K562 (cell line): ENCODE measurements around the gene CITED1. TPM values are rescaled to one million over a fixed set of nuclear protein-coding genes. Genes with fewer than 3 reads are reported as not detected.

ENCODE experiments used
- ARID3B ChIP-seq: fragments of 250-450 bp; sonication (Bioruptor Pico); IDR thresholded peaks from 2 replicates; pipeline ENCODE4 v1.4.0; 2020; ENCODE audit warnings: borderline replicate concordance
- CREB1 ChIP-seq, 2 experiments: sonication (generic) in 1 of 2; formaldehyde crosslinking in 1 of 2; IDR thresholded peaks; 2 replicates each; pipeline versions ENCODE4 v1.6.1 to v1.8.0; 2012 to 2022; ENCODE audit warnings: inconsistent platforms in 1 of 2, mild to moderate bottlenecking in 1 of 2, missing genetic modification reagents in 1 of 2, moderate library complexity in 1 of 2
- GTF2E2 ChIP-seq: fragments of 200-800 bp; sonication (Bioruptor generic); IDR thresholded peaks from 2 replicates; pipeline ENCODE4 v1.6.1; 2016; ENCODE audit warnings: missing genetic modification characterization, missing compliant biosample characterization
- KHSRP ChIP-seq: fragments of 450-650 bp; IDR thresholded peaks from 2 replicates; pipeline ENCODE4 v1.6.1; 2017
- MAX ChIP-seq: sonication (generic); formaldehyde crosslinking; IDR thresholded peaks from 2 replicates; pipeline ENCODE4 v1.9.0; 2022; ENCODE audit warnings: mild to moderate bottlenecking, missing genetic modification reagents
- RAD21 ChIP-seq, 2 experiments: fragments of 250-450 bp in 1 of 2; fragments of 450-650 bp in 1 of 2; sonication (Bioruptor Pico) in 1 of 2; formaldehyde crosslinking in 1 of 2; IDR thresholded peaks in 1 of 2; conservative IDR thresholded peaks in 1 of 2; 2 replicates each; pipeline versions ENCODE4 v1.4.0 to v1.8.0; 2020 to 2022; ENCODE audit warnings: mild to moderate bottlenecking in 2 of 2, moderate library complexity in 1 of 2
- TCF3 ChIP-seq: sonication (generic); formaldehyde crosslinking; IDR thresholded peaks from 2 replicates; pipeline ENCODE4 v1.4.0; 2020; ENCODE audit warnings: mild to moderate bottlenecking, missing genetic modification reagents
- TRIM25 ChIP-seq: fragments of 450-650 bp; IDR thresholded peaks from 2 replicates; pipeline ENCODE4 v1.7.0; 2016; ENCODE audit warnings: borderline replicate concordance
- ZFP91 ChIP-seq: sonication (generic); formaldehyde crosslinking; IDR thresholded peaks from 2 replicates; pipeline ENCODE4 v1.8.0; 2022; ENCODE audit warnings: mild to moderate bottlenecking, missing genetic modification reagents
- polyA plus RNA-seq, 8 experiments: library from polyadenylated mRNA; depleted of rRNA in 4 of 8; stranded (reverse) in 5 of 8; unstranded in 3 of 8; fragments of >200 nt; fragmentation: Nextera tagmentation in 2 of 8; fragmentation: Illumina TruSeq in 1 of 8; extraction: Ambion mirVana in 2 of 8; extraction: Trizol in 1 of 8; gene quantifications; 2 replicates each; pipeline versions ENCODE4 v1.2.1 to v1.2.3, GENCODE V29; 2011 to 2014; ENCODE audit warnings: inconsistent platforms in 1 of 8, missing spikeins in 1 of 8
- total RNA-seq, 7 experiments: library from RNA; depleted of rRNA in 6 of 7; stranded (reverse); fragments of >200 nt in 6 of 7; fragmentation: Illumina TruSeq in 2 of 7; extraction: Trizol in 2 of 7; gene quantifications; 2 replicates each; pipeline versions ENCODE4 v1.2.1 to v1.2.3, GENCODE V29; 2011 to 2021; ENCODE audit warnings: low replicate concordance in 1 of 7

Gene CITED1
- total and polyA plus RNA-seq, 9 of the 15 experiments (the other 6 are each of a cell fraction or from before 2014, with no cell fraction given): 0.56 to 5.8 (median 4.2) TPM

- TF ChIP-seq ARID3B: no peak
- TF ChIP-seq KHSRP: no peak
- no peak for TF ChIP-seq RAD21 (CRISPR knock-in tag; conservative IDR thresholded peaks at IDR 0.05 in 1 of 2, IDR thresholded peaks at IDR 0.05 in 1 of 2)
- no peak for TF ChIP-seq ZFP91 (CRISPR knock-in tag)
- TF ChIP-seq TRIM25: no peak
- no peak for TF ChIP-seq GTF2E2 (tag)
- TF ChIP-seq TCF3 (CRISPR knock-in tag): no peak
- no peak for TF ChIP-seq CREB1 (IDR thresholded peaks at IDR 0.05)
- TF ChIP-seq CREB1 (CRISPR knock-in tag; IDR thresholded peaks at IDR 0.05): no peak
- no peak for TF ChIP-seq MAX (CRISPR knock-in tag)
These were observed 8.7 kb downstream of the CITED1 start (continued) for GRCh38 chrX:72296991-72297390.
